ENCODE measurements around the gene ADGRF4.

DNA sequence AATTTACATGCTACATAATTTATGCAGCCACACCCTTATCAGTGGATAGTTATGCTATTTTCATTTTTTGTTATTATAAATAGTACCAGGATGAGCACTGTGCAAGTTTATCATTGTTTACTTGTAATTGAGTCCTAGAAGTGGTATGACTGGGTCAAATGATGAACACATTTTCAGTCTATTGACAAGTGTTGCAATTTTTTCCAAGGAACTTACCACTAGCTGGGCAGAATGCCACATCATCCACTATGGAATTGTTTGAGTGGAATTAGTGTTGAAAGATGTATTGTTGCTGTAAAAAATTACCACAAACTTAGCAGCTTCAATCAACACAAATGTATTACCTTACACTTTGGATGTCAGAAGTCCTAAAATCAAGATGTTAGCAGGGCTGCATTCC, 45.4 kb downstream of the ADGRF4 start:
- TF ChIP-seq, protein P1, sequence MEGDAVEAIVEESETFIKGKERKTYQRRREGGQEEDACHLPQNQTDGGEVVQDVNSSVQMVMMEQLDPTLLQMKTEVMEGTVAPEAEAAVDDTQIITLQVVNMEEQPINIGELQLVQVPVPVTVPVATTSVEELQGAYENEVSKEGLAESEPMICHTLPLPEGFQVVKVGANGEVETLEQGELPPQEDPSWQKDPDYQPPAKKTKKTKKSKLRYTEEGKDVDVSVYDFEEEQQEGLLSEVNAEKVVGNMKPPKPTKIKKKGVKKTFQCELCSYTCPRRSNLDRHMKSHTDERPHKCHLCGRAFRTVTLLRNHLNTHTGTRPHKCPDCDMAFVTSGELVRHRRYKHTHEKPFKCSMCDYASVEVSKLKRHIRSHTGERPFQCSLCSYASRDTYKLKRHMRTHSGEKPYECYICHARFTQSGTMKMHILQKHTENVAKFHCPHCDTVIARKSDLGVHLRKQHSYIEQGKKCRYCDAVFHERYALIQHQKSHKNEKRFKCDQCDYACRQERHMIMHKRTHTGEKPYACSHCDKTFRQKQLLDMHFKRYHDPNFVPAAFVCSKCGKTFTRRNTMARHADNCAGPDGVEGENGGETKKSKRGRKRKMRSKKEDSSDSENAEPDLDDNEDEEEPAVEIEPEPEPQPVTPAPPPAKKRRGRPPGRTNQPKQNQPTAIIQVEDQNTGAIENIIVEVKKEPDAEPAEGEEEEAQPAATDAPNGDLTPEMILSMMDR (IDR thresholded peaks at IDR 0.05; ENCODE audit: low read length) = no peak
- TF ChIP-seq EZH2 (optimal IDR thresholded peaks at IDR 0.05; ENCODE audit: low read depth, low read length) = no peak
